ENCODE measurements around the gene LHPP. TPM values are rescaled to one million over a fixed set of nuclear protein-coding genes. Genes with fewer than 3 reads are reported as not detected.

The LHPP gene
- total RNA-seq, 1 donor from 2014 or later: 13.9 TPM

DNA sequence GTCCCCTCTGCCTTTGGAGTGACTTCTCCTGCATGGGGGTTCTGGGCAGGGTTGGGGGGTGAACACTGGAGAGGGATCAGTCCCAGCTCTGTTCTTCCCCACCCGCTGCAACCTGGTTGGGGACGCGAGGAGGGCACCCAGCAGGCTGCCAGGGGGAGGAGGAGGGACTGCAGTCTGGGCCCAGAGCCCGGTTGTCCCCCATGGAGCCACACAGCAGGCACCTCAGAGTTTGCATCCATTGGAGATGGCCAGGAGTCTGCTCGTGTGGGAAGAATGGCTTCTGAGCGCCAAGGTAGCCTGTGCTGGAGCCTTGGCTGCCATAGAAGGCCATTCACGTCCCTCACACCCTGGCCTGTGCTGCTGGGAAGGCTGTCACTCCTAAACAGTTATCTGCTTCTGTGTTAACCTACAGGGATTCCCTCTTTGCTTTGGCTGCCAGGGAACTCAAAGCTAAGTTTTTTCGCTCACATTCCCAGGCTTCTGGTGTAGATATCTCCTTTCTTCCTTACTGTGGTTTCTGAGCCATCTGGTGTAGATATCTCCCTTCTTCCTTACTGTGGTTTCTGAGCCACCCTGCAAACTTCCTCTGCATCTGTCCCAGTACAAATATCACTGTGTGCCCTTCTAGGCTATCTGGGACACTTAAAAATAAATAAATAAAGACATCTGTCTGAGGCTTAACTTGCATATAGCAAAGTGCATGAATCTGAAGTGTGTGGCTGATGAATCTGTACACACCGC is 133.7 kb downstream of the LHPP start:
- intact Hi-C loops (cut with DNase I): no loop called here
- no peak for DNase-seq (ENCODE audit: low spot score)

GRCh38 chr10:124596116-124596785 is 134.6 kb downstream of the LHPP start:
- DNase-seq (ENCODE audit: low spot score): no peak
- intact Hi-C loops (cut with DNase I): no loop called here

GRCh38 chr10:124596962-124597845 is 135.6 kb downstream of the LHPP start:
- intact Hi-C loops (cut with DNase I): no loop called here

DNA sequence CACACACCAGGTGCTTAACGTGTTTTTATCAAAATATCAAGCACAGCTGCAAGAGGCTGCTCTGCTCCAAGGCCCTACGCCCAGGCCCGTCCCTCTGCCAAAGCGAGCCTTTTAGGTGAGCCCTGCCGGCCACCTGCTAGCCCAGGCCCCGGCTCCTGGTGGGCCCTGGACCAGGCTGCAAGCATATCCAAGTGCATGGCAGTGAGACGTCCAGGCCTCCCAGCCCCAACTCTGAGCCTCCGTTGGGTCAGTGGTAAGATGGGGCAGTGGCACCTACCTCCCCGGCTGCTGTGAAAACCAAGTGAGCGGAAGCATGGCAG is 136.2 kb downstream of the LHPP start:
- DNase-seq (ENCODE audit: low spot score): no peak
- intact Hi-C loops (cut with DNase I): no loop called here

More at GRCh38 chr10:124596962-124597845, 135.6 kb downstream of the LHPP start:
- DNase-seq (ENCODE audit: low spot score): no peak

GRCh38 chr10:124598196-124598595 is 136.6 kb downstream of the LHPP start:
- DNase-seq (ENCODE audit: low spot score): no peak
- intact Hi-C loops (cut with DNase I): no loop called here

GRCh38 chr10:124598773-124599587 is 137.4 kb downstream of the LHPP start:
- DNase-seq (ENCODE audit: low spot score): no peak
- intact Hi-C loops (cut with DNase I): no loop called here

DNA sequence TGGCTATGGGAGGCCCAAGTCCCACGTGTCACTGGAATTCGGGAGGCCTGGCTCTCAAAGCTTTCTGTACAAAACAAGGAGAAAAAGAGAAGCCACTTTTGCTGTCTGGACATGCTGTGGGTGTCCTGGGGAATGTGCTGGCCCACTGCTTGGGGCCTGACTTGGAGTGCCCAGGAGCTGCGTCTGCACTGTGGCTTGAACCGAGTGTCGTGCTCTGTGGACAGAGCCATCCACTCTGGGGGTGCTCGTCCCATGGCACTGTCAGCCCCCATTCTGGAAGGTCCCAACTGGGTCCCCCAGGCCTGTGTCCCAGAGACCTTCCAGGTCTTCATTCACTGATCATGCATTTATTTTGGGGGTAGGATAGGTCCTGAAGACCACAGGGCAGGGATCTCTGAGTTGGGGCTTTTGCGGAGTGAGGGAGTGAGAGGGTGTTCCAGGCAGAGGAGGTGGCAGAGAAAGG is 138.0 kb downstream of the LHPP start:
- no peak for DNase-seq (ENCODE audit: low spot score)
- intact Hi-C loops (cut with DNase I): no loop called here

GRCh38 chr10:124600051-124600880 is 138.6 kb downstream of the LHPP start:
- intact Hi-C loops (cut with DNase I): no loop called here
- no peak for DNase-seq (ENCODE audit: low spot score)

DNA sequence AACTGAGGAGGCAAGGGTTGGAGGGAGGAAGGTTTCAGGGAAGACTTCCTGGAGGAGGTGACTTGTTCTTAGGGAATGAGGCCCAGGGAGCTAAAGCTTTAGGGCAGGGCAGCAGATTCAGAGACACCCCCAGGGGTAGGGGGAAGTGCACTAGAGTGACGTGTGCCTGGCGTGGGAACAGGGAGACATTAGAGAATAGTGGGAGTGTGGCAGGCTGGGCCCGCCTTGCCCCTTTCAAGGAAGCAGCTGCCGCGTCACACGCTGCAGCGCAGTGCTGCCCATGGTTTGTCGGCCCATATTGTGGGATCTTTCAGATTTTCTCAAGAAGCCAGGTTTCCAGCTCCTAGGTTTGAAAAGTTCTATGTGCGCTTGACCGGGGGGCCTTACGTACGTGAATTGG is 139.4 kb downstream of the LHPP start:
- DNase-seq (ENCODE audit: low spot score): no peak

DNA sequence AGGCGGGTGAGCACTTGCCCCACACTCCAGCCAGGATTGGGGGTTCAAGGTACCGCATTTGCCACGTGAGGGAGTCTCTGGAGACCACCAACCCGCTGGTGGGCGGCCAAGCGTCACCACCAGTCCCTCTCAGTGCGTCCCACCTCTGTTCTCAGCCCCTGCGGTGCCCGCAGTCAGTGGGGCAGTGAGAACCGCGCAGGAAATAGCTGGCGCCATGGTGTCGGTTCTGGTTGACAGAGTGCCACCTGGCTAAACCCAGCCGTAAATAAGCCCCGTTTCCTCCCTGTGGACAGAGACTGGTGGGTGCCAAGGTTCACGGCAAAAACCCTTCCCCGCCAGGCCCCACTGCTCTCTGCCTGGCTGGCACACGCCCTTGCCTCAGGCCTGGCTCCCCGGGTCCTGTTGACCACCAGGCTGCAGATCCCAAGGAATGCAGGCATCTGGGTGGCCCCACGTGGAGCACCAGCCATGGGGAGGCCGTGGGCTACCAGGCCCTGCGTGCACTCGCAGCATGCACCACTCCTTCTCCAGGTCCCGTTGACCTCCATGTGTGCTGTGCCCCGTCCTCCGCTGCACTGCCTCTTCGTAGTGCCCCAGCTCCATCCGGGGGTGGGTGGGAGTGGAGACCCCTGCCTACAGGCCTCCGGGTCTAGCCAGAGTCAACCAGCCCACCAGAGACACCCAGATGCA is 140.0 kb downstream of the LHPP start:
- no peak for DNase-seq (ENCODE audit: low spot score)
- intact Hi-C loops (cut with DNase I): no loop called here

More for the DNA sequence above, 139.4 kb downstream of the LHPP start:
- intact Hi-C loops (cut with DNase I): no loop called here

DNA sequence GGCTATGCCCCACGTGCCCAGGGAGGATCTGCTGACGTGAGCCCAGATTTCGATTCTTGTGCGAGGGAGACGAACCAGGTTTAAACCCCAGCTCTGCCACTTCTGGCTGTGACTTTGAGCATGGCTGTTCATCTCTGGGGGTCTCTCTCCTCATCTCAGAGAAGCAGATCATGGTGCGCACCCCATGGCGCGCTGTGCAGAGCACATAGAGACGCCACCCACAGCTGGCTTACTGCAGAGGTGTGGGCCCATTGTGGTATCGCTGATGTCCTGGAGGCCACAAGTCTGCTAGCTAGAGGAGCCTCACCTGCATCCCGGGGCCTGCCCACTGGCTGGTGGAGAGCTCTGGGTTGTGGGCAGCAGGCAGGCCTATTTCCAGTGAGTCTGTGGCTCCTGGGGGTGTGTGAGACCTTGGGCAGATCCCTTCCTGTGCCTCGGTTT is 140.5 kb downstream of the LHPP start:
- intact Hi-C loops (cut with DNase I): no loop called here
- DNase-seq (ENCODE audit: low spot score): no peak

- intact Hi-C loops (cut with DNase I): no loop called here
- no peak for DNase-seq (ENCODE audit: low spot score)
These were observed 141.2 kb downstream of the LHPP start for GRCh38 chr10:124602646-124603365.

- DNase-seq (ENCODE audit: low spot score): no peak
These were observed 142.0 kb downstream of the LHPP start for GRCh38 chr10:124603376-124604213.

DNA sequence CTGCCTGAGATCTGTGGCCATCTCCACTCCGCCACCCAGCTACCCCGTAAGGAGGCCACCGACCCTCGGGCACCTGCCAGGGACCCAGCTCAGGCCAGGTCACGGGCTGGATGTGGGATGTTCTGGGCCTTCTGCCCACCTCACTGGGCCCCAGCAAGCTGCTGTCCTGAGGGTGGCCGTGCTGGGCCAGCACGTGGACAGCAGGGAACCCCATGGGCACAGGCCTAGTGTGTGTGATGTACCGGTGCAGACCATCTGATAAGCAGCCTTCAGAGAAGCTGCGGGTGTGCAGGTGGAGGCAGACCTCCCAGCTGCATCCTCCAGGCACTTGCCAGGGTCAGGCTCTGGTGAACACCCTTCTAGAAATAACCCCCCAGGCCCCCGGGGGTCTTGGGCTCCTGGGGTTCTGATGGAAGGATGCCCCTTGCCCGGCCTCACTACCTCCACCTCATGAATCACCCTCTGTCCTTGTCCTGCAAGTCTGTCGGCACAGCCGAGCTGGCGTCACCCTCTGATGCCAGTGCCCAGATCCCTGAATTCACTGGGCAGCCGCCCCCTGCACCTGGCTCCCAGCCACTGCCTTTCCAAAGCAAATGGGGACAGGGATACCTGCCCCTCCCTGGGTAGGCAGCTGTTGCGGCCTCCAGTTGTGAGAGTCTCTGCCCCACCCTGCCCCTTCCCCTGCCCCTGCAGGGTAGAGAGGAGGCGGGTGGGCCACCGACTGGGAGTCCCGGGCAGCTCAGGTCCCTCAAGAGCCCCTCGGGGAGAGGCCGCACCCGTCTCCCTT is 142.8 kb downstream of the LHPP start:
- intact Hi-C loops (cut with DNase I): no loop called here
- DNase-seq (ENCODE audit: low spot score): no peak

More at GRCh38 chr10:124603376-124604213, 142.0 kb downstream of the LHPP start:
- intact Hi-C loops (cut with DNase I): no loop called here

- DNase-seq (ENCODE audit: low spot score): no peak
- intact Hi-C loops (cut with DNase I): no loop called here
These were observed 143.4 kb downstream of the LHPP start for GRCh38 chr10:124605001-124605370.

DNA sequence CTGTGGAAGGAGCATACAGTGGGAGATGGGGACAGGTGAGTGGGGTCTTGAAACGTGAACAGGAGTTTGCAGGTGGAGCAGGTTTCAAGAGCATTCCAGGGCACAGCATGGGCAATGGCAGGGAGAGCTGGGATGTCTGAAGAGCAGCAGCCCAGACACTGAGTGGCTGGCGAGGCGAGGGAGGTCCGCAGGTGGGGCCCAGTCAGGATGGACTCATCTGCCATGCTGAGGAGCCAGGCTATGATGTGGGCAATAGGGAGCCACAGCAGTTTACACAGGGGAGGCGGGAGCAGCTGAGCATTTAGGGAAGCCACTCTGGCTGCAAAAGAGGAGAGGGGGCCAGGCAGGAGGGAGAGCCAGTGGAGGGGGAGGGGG is 143.8 kb downstream of the LHPP start:
- no peak for DNase-seq (ENCODE audit: low spot score)
- intact Hi-C loops (cut with DNase I): no loop called here

Data from cardiac septum (tissue), 1 donor.